ENCODE measurements around the gene NTRK3.
A peak's percentile ranks its signal among the peaks of the same experiment; 100 is the strongest.

The NTRK3 gene

GRCh38 chr15:88256279-88257230, at the start of gene NTRK3:
NTRK3 (minus strand) TSS chr15:88256739; CDS start chr15:88256153, 586 bp downstream.
- no peak for DNase-seq

DNA sequence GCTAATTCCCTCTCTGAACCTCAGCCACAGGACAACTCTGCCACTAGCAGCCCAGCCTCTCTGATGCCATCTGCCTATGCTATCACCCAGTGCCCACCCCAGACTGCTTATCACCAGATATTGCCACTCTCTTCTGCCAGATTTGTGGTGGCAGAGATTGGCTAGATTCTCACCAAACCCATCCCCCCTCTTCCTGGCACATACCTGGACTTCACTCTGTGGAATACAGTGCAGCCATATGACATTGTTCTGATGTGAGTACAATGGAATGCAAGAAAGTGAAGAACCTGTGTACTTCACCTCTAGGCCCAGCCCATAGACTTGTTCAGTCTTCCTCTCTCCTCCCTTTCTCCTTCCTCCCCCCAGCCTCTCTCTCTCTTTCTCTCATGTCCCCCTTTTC, 46.9 kb upstream of the NTRK3 start:
- no peak for DNase-seq

GRCh38 chr15:88302373-88302772, 45.8 kb upstream of the NTRK3 start:
- DNase-seq = no peak

DNA sequence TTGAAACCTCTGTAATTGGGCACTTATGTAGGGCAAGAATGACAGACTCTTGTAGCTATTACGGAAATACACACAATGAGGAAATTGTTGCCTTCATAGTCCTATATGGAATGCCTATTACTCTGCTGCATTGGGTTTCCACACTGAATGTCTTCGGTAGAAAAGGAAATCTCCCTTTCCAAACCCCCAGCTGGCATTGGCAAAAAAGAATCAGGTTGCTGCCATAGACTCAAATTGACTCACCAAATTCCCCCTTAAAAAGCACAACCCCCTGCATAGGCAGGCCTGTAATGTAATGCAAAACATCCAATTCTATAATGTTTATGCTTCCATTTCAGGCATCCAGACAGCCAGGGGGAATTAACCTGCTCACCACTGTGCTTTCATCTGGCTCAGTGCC, 44.8 kb upstream of the NTRK3 start:
- DNase-seq = no peak

- DNase-seq = no peak
Observed at GRCh38 chr15:88300861-88301260, 44.3 kb upstream of the NTRK3 start.

DNA sequence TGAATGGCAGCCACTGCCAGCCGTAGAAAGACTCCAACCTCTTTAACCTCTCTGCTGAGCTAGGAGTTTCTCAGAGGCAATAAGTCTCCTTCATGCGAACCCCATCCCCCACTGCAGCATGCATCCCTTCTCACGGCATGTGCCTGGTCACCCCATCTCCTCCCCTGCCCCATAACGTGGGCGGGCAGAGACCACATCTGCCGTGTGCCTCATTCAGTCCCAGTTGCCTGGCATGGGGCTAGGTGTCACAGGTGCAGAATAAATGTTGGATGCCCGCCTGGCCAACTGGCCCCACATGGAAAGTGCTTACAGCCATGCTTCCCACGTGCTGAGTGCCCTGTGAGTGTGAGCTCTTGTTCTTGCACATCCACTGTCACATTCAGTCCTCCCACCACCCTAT, 43.5 kb upstream of the NTRK3 start:
- DNase-seq = no peak

DNA sequence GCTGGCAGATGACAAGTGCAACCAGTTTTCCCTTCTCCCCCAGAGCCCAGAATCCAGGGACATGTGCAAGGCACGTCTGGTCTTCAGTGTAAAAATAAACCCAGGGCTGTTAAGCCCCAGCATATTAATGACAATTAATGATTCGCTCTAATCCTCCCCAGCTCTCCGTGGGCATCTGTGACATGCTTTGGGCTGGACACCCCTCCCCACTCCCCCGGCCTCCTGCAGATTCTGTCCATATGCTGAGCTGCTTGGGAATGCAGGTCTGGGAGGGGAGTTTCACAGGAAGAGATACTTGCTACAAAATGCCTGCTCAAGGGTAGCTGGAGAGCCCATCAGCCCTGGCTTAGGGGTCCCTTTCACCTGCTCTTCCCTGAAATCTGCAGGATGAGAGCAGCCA, 43.0 kb upstream of the NTRK3 start:
- DNase-seq = no peak

DNA sequence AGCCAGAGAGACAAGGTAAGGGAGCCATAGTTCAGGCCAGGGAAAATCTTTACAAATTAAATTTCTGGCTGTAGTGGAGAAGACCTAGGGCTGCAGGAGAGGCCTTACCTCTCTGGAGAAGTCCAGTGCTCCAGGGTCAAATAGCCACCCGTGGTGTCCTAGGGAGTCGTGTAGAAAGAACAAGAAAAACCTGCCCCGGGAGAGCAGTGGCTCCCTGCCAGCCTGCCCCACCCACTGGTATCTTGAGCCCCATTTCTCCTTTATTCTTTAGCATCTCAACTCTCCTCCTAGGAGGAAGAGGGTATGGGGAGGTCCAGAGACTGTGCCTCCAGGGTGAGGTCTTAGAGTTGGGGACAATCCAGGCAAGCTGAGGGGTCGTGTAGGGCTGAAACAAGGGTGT, 32.1 kb upstream of the NTRK3 start:
- no peak for DNase-seq

GRCh38 chr15:88288206-88288605, 31.7 kb upstream of the NTRK3 start:
- no peak for DNase-seq

GRCh38 chr15:88284318-88284998, 27.9 kb upstream of the NTRK3 start:
- DNase-seq = no peak

GRCh38 chr15:88282614-88283013, 26.1 kb upstream of the NTRK3 start:
- no peak for DNase-seq

- no peak for DNase-seq
Observed at GRCh38 chr15:88276821-88277410, 20.4 kb upstream of the NTRK3 start.

GRCh38 chr15:88275804-88276203, 19.3 kb upstream of the NTRK3 start:
- no peak for DNase-seq

GRCh38 chr15:88274553-88275460, 18.3 kb upstream of the NTRK3 start:
- DNase-seq = peak; percentile 60

DNA sequence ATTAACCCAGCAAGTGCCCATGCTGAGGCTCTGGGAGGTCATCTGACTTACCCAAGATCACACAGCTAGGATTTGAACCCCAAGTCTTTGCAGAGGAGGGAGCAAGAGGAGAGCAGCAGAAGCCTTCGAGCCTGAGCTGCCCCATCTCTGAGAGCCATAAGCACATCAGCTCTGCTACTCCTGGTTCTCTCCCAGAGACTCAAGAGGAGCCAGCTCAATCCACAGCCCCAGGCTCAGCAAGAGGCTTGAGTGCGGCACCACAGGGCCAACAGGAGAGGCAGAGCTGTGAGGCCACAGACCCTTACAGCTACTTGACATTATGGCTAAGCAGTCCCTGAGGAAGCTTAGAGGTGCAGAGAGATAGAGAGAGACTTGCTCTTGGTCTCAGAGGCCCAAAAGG, 15.9 kb upstream of the NTRK3 start:
- no peak for DNase-seq

DNA sequence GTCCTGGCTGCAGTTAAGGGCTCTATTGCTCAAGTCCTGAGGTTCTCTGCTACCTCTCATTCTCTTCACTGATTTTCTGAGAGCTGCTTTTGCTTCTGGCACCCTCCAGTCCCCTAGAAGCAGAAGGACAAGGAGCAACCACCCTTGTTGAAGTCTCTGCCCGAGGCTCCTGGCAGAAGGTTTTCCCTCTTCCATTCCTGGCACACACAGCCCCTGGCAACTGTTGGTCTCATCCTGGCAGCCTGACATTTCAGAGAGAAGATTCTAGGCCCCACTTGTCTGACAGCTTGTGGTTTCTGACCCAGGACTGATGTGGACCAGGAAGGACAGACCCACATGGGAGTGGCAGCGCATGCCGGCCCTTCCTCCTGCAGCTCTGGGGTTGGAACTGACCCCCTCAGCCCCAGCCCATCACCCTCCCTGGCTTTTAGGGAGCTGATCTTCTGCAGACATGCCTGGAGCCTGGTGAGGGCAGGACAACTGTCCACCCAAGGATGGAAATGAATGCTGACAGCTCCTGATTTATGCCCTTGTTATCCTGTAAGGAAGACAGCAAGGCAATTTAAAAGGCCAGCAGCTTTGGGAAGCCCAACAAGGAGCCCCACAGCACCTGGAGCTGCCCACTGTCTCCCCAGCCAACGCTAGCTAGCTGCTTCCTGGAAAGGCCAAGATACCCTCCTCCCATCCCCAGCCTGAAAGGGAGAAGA, 13.0 kb upstream of the NTRK3 start:
- no peak for DNase-seq

- DNase-seq = no peak
Observed at GRCh38 chr15:88267720-88268119, 11.2 kb upstream of the NTRK3 start.

DNA sequence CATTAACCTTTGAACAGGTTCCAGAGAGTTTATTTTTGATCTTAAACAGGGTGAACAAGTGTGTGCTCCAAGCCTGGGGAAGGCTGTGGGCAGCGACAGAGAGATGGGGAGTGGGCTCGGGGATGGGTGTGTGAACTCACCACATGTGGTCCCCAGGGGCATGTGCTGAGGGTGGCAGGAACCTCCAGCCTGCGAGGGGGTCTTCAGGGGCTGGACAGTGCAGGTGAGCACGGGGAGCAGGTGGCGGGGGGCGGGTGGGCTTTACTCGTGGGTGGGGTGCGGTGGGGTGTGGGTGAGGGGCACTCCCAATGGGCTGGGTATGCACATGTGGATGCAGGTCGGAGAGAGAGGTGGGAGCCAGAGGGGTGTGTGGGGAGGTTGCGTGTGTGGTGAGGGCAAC, 9.6 kb upstream of the NTRK3 start:
- DNase-seq = no peak

- DNase-seq = no peak
Observed at GRCh38 chr15:88264622-88265021, 8.1 kb upstream of the NTRK3 start.

DNA sequence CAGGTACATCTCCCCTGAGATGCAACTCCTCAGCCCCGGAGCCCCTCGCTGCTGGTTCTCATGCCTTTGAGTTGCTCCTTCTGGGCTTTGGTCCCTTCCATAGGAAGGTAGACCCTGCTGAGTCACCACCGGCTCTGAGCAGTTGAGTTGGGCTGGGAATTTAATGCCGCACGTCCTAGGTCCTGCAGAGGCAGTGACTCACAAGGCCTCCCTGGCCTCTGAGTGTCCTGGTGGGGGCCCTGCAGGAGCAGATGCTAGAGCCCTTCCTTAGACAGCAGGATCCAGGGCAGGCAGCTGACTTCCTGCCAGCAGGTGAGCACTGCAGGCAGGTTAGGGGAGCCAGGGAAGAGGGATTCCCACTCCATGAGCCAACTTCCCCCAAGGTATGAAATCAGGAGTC, 5.5 kb upstream of the NTRK3 start:
- no peak for DNase-seq

- DNase-seq = peak; percentile 9
Observed at GRCh38 chr15:88258093-88258641, 1.6 kb upstream of the NTRK3 start.
